ENCODE data around the gene ZNF326.

Gene ZNF326

GRCh38 chr1:90083995-90084394 lies 89.1 kb downstream of the ZNF326 start:
- no peak for DNase-seq

Data from hippocampal formation (tissue), 2 donors.